H9 (cell line): Measurements from ENCODE around the gene BIRC5. TPM values are rescaled to one million over a fixed set of nuclear protein-coding genes. Genes with fewer than 3 reads are reported as not detected.

Source experiments
- DNase-seq: peaks from one replicate; pipeline ENCODE4 v3.0.0-alpha.2; 2017
- H2AFZ ChIP-seq: one replicate; pipeline ENCODE4 v1.6.1; 2013; ENCODE audit warnings: mild to moderate bottlenecking, low read length, control low read depth, moderate library complexity
- H2AK5ac ChIP-seq: 2 replicates; pipeline ENCODE4 v1.6.1; 2013; ENCODE audit warnings: low read length, control low read depth, mixed read lengths; ENCODE audit not compliant: insufficient read length
- H2BK120ac ChIP-seq: one replicate; pipeline ENCODE4 v1.6.1; 2013; ENCODE audit warnings: low read depth, mild to moderate bottlenecking, low read length, control low read depth, inconsistent platforms; ENCODE audit not compliant: poor library complexity, severe bottlenecking
- H2BK12ac ChIP-seq: 2 replicates; pipeline ENCODE4 v1.6.1; 2013; ENCODE audit warnings: low read length, control low read depth, mixed read lengths, low read depth; ENCODE audit not compliant: insufficient read length
- H2BK15ac ChIP-seq: 2 replicates; pipeline ENCODE4 v1.6.1; 2013; ENCODE audit warnings: low read depth, low read length, control low read depth
- H2BK20ac ChIP-seq: one replicate; pipeline ENCODE4 v1.6.1; 2013; ENCODE audit warnings: low read depth, mild to moderate bottlenecking, low read length, control low read depth, inconsistent platforms; ENCODE audit not compliant: poor library complexity, severe bottlenecking
- H2BK5ac ChIP-seq: 2 replicates; pipeline ENCODE4 v1.6.1; 2013; ENCODE audit warnings: low read length, control low read depth, mixed read lengths; ENCODE audit not compliant: insufficient read length
- H3K14ac ChIP-seq: 2 replicates; pipeline ENCODE4 v1.6.1; 2013; ENCODE audit warnings: low read length, control low read depth; ENCODE audit not compliant: insufficient read depth
- H3K18ac ChIP-seq: 2 replicates; pipeline ENCODE4 v1.6.1; 2013; ENCODE audit warnings: low read depth, mild to moderate bottlenecking, mixed read lengths, low read length, control low read depth; ENCODE audit not compliant: insufficient read length
- H3K23ac ChIP-seq: 2 replicates; pipeline ENCODE4 v1.6.1; 2013; ENCODE audit warnings: low read length, control low read depth, mixed read lengths, low read depth; ENCODE audit not compliant: insufficient read length
- H3K23me2 ChIP-seq: 2 replicates; pipeline ENCODE4 v1.6.1; 2013; ENCODE audit warnings: low read depth, mild to moderate bottlenecking, mixed read lengths, low read length, control low read depth; ENCODE audit not compliant: insufficient read length, poor library complexity, severe bottlenecking
- H3K27ac ChIP-seq: 2 replicates; pipeline ENCODE4 v1.5.1; 2013; ENCODE audit warnings: low read length, control low read depth, mixed read lengths, low read depth; ENCODE audit not compliant: insufficient read length
- H3K27me3 ChIP-seq: 2 replicates; pipeline ENCODE4 v1.6.1; 2013; ENCODE audit warnings: low read length, control low read depth, inconsistent platforms; ENCODE audit not compliant: insufficient read depth
- H3K4ac ChIP-seq: 2 replicates; pipeline ENCODE4 v1.6.1; 2013; ENCODE audit warnings: low read depth, mild to moderate bottlenecking, control low read depth, inconsistent platforms, low read length, moderate library complexity
- H3K4me1 ChIP-seq: 2 replicates; pipeline ENCODE4 v1.6.1; 2013; ENCODE audit warnings: low read length, control low read depth, inconsistent platforms; ENCODE audit not compliant: insufficient read depth
- H3K4me2 ChIP-seq: 2 replicates; pipeline ENCODE4 v1.6.1; 2013; ENCODE audit warnings: low read length, control low read depth, mixed read lengths; ENCODE audit not compliant: insufficient read length, insufficient read depth
- H3K56ac ChIP-seq: 2 replicates; pipeline ENCODE4 v1.6.1; 2013; ENCODE audit warnings: low read depth, mild to moderate bottlenecking, mixed read lengths, low read length, control low read depth; ENCODE audit not compliant: insufficient read length
- H3K79me1 ChIP-seq: 2 replicates; pipeline ENCODE4 v1.6.1; 2013; ENCODE audit warnings: low read depth, mild to moderate bottlenecking, moderate library complexity, low read length, control low read depth, inconsistent platforms; ENCODE audit not compliant: insufficient read depth, poor library complexity, severe bottlenecking
- H3K79me2 ChIP-seq: 2 replicates; pipeline ENCODE4 v1.6.1; 2013; ENCODE audit warnings: low read length, control low read depth, inconsistent platforms; ENCODE audit not compliant: insufficient read depth
- H3K9ac ChIP-seq: 2 replicates; pipeline ENCODE4 v1.6.1; 2013; ENCODE audit warnings: low read length, control low read depth, mixed read lengths; ENCODE audit not compliant: insufficient read length; ENCODE audit errors: extremely low read depth
- H3K9me3 ChIP-seq: one replicate; pipeline ENCODE4 v1.6.1; 2013; ENCODE audit warnings: low read depth, low read length, inconsistent platforms; ENCODE audit not compliant: control insufficient read depth
- H3T11ph ChIP-seq: one replicate; pipeline ENCODE4 v1.6.1; 2013; ENCODE audit warnings: mild to moderate bottlenecking, low read length, control low read depth, inconsistent platforms
- H4K20me1 ChIP-seq: one replicate; pipeline ENCODE4 v1.6.1; 2013; ENCODE audit not compliant: control insufficient read depth, insufficient read length, insufficient read depth
- H4K5ac ChIP-seq: 2 replicates; pipeline ENCODE4 v1.6.1; 2013; ENCODE audit warnings: low read depth, mild to moderate bottlenecking, mixed read lengths, low read length, control low read depth; ENCODE audit not compliant: insufficient read length
- H4K8ac ChIP-seq: replicated peaks from 2 replicates; pipeline ENCODE4 v1.6.1; 2013; ENCODE audit warnings: low read length, control low read depth, mixed read lengths, low read depth; ENCODE audit not compliant: insufficient read length
- H4K91ac ChIP-seq: 2 replicates; pipeline ENCODE4 v1.6.1; 2013; ENCODE audit warnings: low read depth, mild to moderate bottlenecking, moderate library complexity, mixed read lengths, low read length, control low read depth; ENCODE audit not compliant: insufficient read length
- H3K27ac Mint-ChIP-seq, 3 experiments: 2 replicates in 2 of 3; 3 replicates in 1 of 3; pipeline ENCODE4 v1.8.0; 2020 to 2021; ENCODE audit warnings: mixed read lengths in 3 of 3, mild to moderate bottlenecking in 1 of 3, moderate library complexity in 1 of 3
- H3K27me3 Mint-ChIP-seq: 2 replicates; pipeline ENCODE4 v1.8.0; 2021; ENCODE audit warnings: low read depth, mild to moderate bottlenecking, moderate library complexity, mixed read lengths
- H3K36me3 Mint-ChIP-seq, 3 experiments: 2 replicates in 2 of 3; 3 replicates in 1 of 3; pipeline ENCODE4 v1.8.0; 2020 to 2021; ENCODE audit warnings: low read depth in 3 of 3, mixed read lengths in 3 of 3; ENCODE audit not compliant: insufficient read depth in 1 of 3
- H3K4me1 Mint-ChIP-seq, 2 experiments: 2 replicates each; pipeline ENCODE4 v1.8.0; 2020; ENCODE audit warnings: mixed read lengths in 2 of 2
- H3K4me3 Mint-ChIP-seq, 2 experiments: 2 replicates in 1 of 2; 3 replicates in 1 of 2; pipeline ENCODE4 v1.8.0; 2020 to 2021; ENCODE audit warnings: mild to moderate bottlenecking in 2 of 2, mixed read lengths in 2 of 2, moderate library complexity in 1 of 2
- H3K9me3 Mint-ChIP-seq, 2 experiments: 2 replicates in 1 of 2; 3 replicates in 1 of 2; pipeline ENCODE4 v1.8.0; 2020; ENCODE audit warnings: mild to moderate bottlenecking in 2 of 2, mixed read lengths in 2 of 2, moderate library complexity in 1 of 2
- WGBS: extraction: QIAGEN DNeasy Blood & Tissue Kit; methylation state at CpG from one replicate; pipeline ENCODE4 v1.1.7; 2013; ENCODE audit warnings: missing lambda C conversion rate, low lambda C conversion rate, mixed read lengths; ENCODE audit not compliant: insufficient read length; ENCODE audit errors: extremely low coverage; 5-methylcytosine and 5-hydroxymethylcytosine counted together
- total RNA-seq: library from RNA; stranded (reverse); gene quantifications from 2 replicates; pipeline ENCODE4 v1.2.1, GENCODE V29; 2021
- TF ChIP-seq, protein P1 (sequence below): fragments of 200-600 bp; sonication (generic); conservative IDR thresholded peaks from 3 replicates; pipeline ENCODE4 v1.8.0; 2021; ENCODE audit warnings: antibody characterized with exemption, mild to moderate bottlenecking

Gene BIRC5
- total RNA-seq, 1 experiment from 2014 or later: 97.8 TPM

DNA sequence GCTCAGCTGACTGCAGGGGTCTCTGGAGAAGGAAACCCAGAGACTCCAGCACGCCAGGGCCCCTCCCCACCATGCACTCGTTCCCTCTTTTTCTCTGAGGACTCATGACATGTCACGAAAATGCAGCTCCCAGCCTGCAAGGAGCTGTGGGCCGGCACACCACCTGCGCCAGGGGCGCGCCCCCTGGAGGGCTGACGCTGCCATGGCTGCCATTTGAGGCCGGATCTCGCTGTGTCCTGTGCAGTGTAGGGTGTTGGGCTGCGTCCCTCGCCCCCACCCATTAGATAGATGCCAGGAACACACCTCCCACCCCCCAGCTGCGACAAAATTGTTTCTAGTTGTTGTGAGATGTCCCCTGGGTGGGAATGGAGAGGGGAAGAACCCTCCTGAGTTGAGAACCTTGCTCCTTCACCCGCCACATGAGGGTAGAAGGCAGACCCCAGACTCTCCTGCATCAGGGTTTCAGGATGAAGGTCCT, 37.5 kb upstream of the BIRC5 start:
- Mint-ChIP-seq H3K9me3 (no peaks in the 10 kb centered on the region; a peak in 1 of 5 replicates), H3K27ac (peak overlapping the region in 1 of 3 experiments; percentile 57; a peak in 1 of 7 replicates), H3K36me3 (peaks cover 49 to 79% (median 73%) of the 10 kb centered on the region in 3 experiments), H3K4me1 (peaks cover 26 to 41% of the 10 kb centered on the region in 2 experiments), H3K27me3 (no peaks in the 10 kb centered on the region; the same call in 1 of the 2 replicates), H3K4me3 (no peak overlapping the region)
- H2BK12ac ChIP-seq: no peak overlapping the region
- no peak overlapping the region for H3K14ac ChIP-seq
- H4K5ac ChIP-seq: no peak overlapping the region
- no peak overlapping the region for H3K27ac ChIP-seq
- H2BK15ac ChIP-seq: no peak overlapping the region
- TF ChIP-seq, protein P1, sequence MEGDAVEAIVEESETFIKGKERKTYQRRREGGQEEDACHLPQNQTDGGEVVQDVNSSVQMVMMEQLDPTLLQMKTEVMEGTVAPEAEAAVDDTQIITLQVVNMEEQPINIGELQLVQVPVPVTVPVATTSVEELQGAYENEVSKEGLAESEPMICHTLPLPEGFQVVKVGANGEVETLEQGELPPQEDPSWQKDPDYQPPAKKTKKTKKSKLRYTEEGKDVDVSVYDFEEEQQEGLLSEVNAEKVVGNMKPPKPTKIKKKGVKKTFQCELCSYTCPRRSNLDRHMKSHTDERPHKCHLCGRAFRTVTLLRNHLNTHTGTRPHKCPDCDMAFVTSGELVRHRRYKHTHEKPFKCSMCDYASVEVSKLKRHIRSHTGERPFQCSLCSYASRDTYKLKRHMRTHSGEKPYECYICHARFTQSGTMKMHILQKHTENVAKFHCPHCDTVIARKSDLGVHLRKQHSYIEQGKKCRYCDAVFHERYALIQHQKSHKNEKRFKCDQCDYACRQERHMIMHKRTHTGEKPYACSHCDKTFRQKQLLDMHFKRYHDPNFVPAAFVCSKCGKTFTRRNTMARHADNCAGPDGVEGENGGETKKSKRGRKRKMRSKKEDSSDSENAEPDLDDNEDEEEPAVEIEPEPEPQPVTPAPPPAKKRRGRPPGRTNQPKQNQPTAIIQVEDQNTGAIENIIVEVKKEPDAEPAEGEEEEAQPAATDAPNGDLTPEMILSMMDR: peak; percentile 94
- no peak overlapping the region for H3T11ph ChIP-seq
- H3K4ac ChIP-seq: no peak overlapping the region
- H3K18ac ChIP-seq: no peak overlapping the region
- no CpG with 5 or more reads among the region's 14 CpGs for WGBS
- H3K79me2 ChIP-seq: no peaks in the 10 kb centered on the region
- no peak overlapping the region for H2BK5ac ChIP-seq
- DNase-seq: peak; percentile 91
- no peak overlapping the region for H4K8ac ChIP-seq
- no peaks in the 10 kb centered on the region; the same call in 1 of the 2 replicates for H3K4me1 ChIP-seq
- no peaks in the 10 kb centered on the region for H3K27me3 ChIP-seq
- no peak overlapping the region for H3K23ac ChIP-seq
- no peak overlapping the region for H3K56ac ChIP-seq
- no peaks in the 10 kb centered on the region for H3K79me1 ChIP-seq
- no peaks in the 10 kb centered on the region for H3K23me2 ChIP-seq
- H2AK5ac ChIP-seq: no peak overlapping the region
- no peak overlapping the region for H3K4me2 ChIP-seq
- no peak overlapping the region for H2AFZ ChIP-seq
- no peaks in the 10 kb centered on the region for H3K9me3 ChIP-seq
- no peaks in the 10 kb centered on the region for H4K20me1 ChIP-seq
- no peak overlapping the region for H2BK20ac ChIP-seq
- H4K91ac ChIP-seq: no peak overlapping the region
- no peak overlapping the region for H2BK120ac ChIP-seq
- H3K9ac ChIP-seq: no peak overlapping the region
